ENCODE data around the gene MAX. TPM values are rescaled to one million over a fixed set of nuclear protein-coding genes. Genes with fewer than 3 reads are reported as not detected.

Gene MAX
- total RNA-seq, 1 experiment from 2014 or later, result 41.4 TPM

GRCh38 chr14:65043893-65044595 is 58.3 kb downstream of the MAX start:
- ChIA-PET POLR2A (no interaction called here), CTCF (interaction anchor here (0.7 kb wide), 1 partner anchor 227 kb away, joined by 3 read pairs; no protein-coding TSS in a partner anchor)
- no peak for TF ChIP-seq POLR2AphosphoS5 (IDR thresholded peaks at IDR 0.05; ENCODE audit: low read depth, low read length)
- TF ChIP-seq TCF7L2 (IDR thresholded peaks at IDR 0.05; ENCODE audit: low read depth, low read length), result no peak
- TF ChIP-seq CTCF (IDR thresholded peaks at IDR 0.05), result no peak
- no peak for TF ChIP-seq SIN3A (IDR thresholded peaks at IDR 0.05; ENCODE audit: borderline replicate concordance, insufficient read depth, low read depth, low read length)
- TF ChIP-seq REST (IDR thresholded peaks at IDR 0.05; ENCODE audit: insufficient read depth in 1 of 2, low read depth in 2 of 2, low read length in 1 of 2), result no peak
- Histone ChIP-seq H3K4me1 (ENCODE audit: control insufficient read depth, insufficient read depth, low read length) (no peaks in the 10 kb centered on the region), H3K4me3 (ENCODE audit: low read depth in 2 of 2, low read length in 2 of 2) (no peak overlapping the region), H3K27me3 (ENCODE audit: control insufficient read depth, insufficient read depth, low read length) (no peaks in the 10 kb centered on the region), H3K27ac (ENCODE audit: low read length) (no peak overlapping the region), H3K36me3 (ENCODE audit: control insufficient read depth, insufficient read depth, low read length) (no peaks in the 10 kb centered on the region; the same call in 1 of the 2 replicates), H3K9me3 (ENCODE audit: control insufficient read depth, insufficient read depth, low read depth, low read length) (no peaks in the 10 kb centered on the region)
- DNase-seq (ENCODE audit: low read depth, low spot score) (no peak), ATAC-seq (no peak)
- in situ Hi-C loops (cut with HindIII; ENCODE audit: low pct_unique_long_range_greater_than_20kb, low sequenced_read_pairs) (no loop called here), intact Hi-C loops (cut with micrococcal nuclease; ENCODE audit: unreplicated experiment) (no loop called here)
- no TSS peak for BruUV-seq (replicated peaks)

- no peaks in the 10 kb centered on the region; the same call in 1 of the 2 replicates for H3K36me3 ChIP-seq (ENCODE audit: control insufficient read depth, insufficient read depth, low read length)
- BruUV-seq (replicated peaks), result no TSS peak
- H3K9me3 ChIP-seq (ENCODE audit: control insufficient read depth, insufficient read depth, low read depth, low read length), result no peaks in the 10 kb centered on the region
- ChIA-PET POLR2A (no interaction called here), CTCF (no interaction called here)
- in situ Hi-C loops (cut with HindIII; ENCODE audit: low pct_unique_long_range_greater_than_20kb, low sequenced_read_pairs), result no loop called here
- TF ChIP-seq SIN3A (IDR thresholded peaks at IDR 0.05; ENCODE audit: borderline replicate concordance, insufficient read depth, low read depth, low read length) (no peak), REST (IDR thresholded peaks at IDR 0.05; ENCODE audit: insufficient read depth in 1 of 2, low read depth in 2 of 2, low read length in 1 of 2) (no peak), TCF7L2 (IDR thresholded peaks at IDR 0.05; ENCODE audit: low read depth, low read length) (no peak), CTCF (IDR thresholded peaks at IDR 0.05) (no peak), POLR2AphosphoS5 (IDR thresholded peaks at IDR 0.05; ENCODE audit: low read depth, low read length) (no peak)
- no peak overlapping the region for H3K27ac ChIP-seq (ENCODE audit: low read length)
- DNase-seq (ENCODE audit: low read depth, low spot score), result no peak
- no peaks in the 10 kb centered on the region for H3K4me1 ChIP-seq (ENCODE audit: control insufficient read depth, insufficient read depth, low read length)
- no peak overlapping the region for H3K4me3 ChIP-seq (ENCODE audit: low read depth in 2 of 2, low read length in 2 of 2)
- ATAC-seq, result no peak
- intact Hi-C loops (cut with micrococcal nuclease; ENCODE audit: unreplicated experiment), result no loop called here
- H3K27me3 ChIP-seq (ENCODE audit: control insufficient read depth, insufficient read depth, low read length), result no peaks in the 10 kb centered on the region
These were observed 59.5 kb downstream of the MAX start for GRCh38 chr14:65042731-65043372.
